BLaER1 (cell line): Measurements from ENCODE around the gene FAM149B1.

ENCODE experiments used
- H3K27ac ChIP-seq: shearing (Covaris generic); formaldehyde crosslinking; 2 replicates; pipeline ENCODE4 v1.8.1; 2022
- H3K27me3 ChIP-seq: shearing (Covaris generic); formaldehyde crosslinking; 2 replicates; pipeline ENCODE4 v1.8.1; 2022
- H3K36me3 ChIP-seq: shearing (Covaris generic); formaldehyde crosslinking; 2 replicates; pipeline ENCODE4 v1.8.1; 2022
- H3K4me1 ChIP-seq: shearing (Covaris generic); formaldehyde crosslinking; 2 replicates; pipeline ENCODE4 v1.8.1; 2022
- H3K4me2 ChIP-seq: shearing (Covaris generic); formaldehyde crosslinking; 2 replicates; pipeline ENCODE4 v1.8.1; 2022
- H3K4me3 ChIP-seq: shearing (Covaris generic); formaldehyde crosslinking; 2 replicates; pipeline ENCODE4 v1.8.1; 2022
- H3K9ac ChIP-seq: shearing (Covaris generic); formaldehyde crosslinking; 2 replicates; pipeline ENCODE4 v1.8.1; 2022
- H3K9me3 ChIP-seq: shearing (Covaris generic); formaldehyde crosslinking; 2 replicates; pipeline ENCODE4 v1.8.1; 2022
- H4K20me1 ChIP-seq: shearing (Covaris generic); formaldehyde crosslinking; 2 replicates; pipeline ENCODE4 v1.8.1; 2022
- Cebpa-rat ChIP-seq: shearing (Covaris generic); IDR thresholded peaks from 2 replicates; pipeline ENCODE4 v1.8.1; 2022

FAM149B1 gene

DNA sequence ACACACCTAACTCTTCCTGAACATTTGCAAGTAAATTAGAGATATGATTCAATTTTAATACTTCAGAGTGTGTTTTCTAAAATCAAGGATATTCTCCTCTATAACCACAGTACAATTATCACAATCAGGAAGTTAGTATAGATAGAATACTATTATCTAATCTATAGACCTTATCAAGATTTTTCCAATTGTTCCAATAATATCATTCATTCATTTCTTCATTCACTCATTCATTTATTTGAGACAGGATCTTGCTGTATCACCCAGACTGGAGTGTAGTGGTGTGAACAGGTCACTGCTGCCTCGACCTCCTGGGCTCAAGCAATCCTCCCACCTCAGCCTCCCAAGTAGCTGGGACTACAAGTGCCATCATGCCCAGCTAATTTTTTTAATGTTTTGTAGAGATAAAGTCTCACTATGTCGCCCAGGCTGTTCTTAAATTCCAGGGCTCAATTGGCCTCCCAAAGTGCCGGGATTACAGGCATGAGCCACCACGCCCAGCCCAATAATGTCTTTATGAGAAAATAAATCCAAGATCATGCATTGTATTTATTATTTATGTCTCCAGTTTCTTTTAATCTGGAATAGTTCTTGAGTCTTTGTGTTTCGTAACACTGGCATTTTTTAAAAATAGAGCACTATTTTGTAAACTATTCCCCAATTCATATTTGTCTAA, 95.1 kb downstream of the FAM149B1 start:
- no peak for TF ChIP-seq Cebpa-rat
- no peak overlapping the region for H3K4me3 ChIP-seq
- H3K9ac ChIP-seq: no peak overlapping the region
- H3K36me3 ChIP-seq: no peaks in the 10 kb centered on the region
- no peaks in the 10 kb centered on the region for H3K4me1 ChIP-seq
- H3K4me2 ChIP-seq: no peak overlapping the region
- H4K20me1 ChIP-seq: no peaks in the 10 kb centered on the region
- H3K9me3 ChIP-seq: peaks cover 22% of the 10 kb centered on the region
- H3K27me3 ChIP-seq: no peaks in the 10 kb centered on the region
- H3K27ac ChIP-seq: no peak overlapping the region

- H3K4me1 ChIP-seq: no peaks in the 10 kb centered on the region
- H3K27ac ChIP-seq: no peak overlapping the region
- no peak overlapping the region for H3K9ac ChIP-seq
- TF ChIP-seq Cebpa-rat: no peak
- peaks cover 16% of the 10 kb centered on the region for H3K9me3 ChIP-seq
- H3K4me3 ChIP-seq: no peak overlapping the region
- no peak overlapping the region for H3K4me2 ChIP-seq
- no peaks in the 10 kb centered on the region for H3K27me3 ChIP-seq
- no peaks in the 10 kb centered on the region for H3K36me3 ChIP-seq
- no peaks in the 10 kb centered on the region for H4K20me1 ChIP-seq
Measured at GRCh38 chr10:73263693-73264347, 95.9 kb downstream of the FAM149B1 start.

DNA sequence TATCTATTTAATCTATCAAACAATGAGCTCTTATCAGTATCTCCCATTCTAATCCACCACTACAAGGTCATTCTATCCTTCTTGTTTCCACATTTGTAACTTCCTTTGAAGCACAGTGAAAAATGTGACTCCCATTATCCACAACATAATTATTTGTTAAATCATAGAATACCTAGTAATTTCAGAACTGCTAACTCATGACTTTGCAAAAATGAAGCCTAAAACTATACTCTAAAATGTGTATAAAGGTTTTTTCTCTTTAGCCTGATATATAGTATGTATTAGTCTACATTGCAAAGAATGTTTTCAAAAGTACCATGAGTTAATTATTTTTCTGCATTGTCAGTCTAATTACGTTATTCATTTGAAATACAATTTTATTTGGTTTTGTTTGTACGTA, 96.5 kb downstream of the FAM149B1 start:
- no peak for TF ChIP-seq Cebpa-rat
- no peak overlapping the region for H3K4me2 ChIP-seq
- no peak overlapping the region for H3K9ac ChIP-seq
- H3K27me3 ChIP-seq: no peaks in the 10 kb centered on the region
- H3K4me1 ChIP-seq: no peaks in the 10 kb centered on the region
- H3K9me3 ChIP-seq: peaks cover 10% of the 10 kb centered on the region
- no peaks in the 10 kb centered on the region for H4K20me1 ChIP-seq
- no peaks in the 10 kb centered on the region for H3K36me3 ChIP-seq
- H3K4me3 ChIP-seq: no peak overlapping the region
- H3K27ac ChIP-seq: no peak overlapping the region

GRCh38 chr10:73281097-73281496, 113.2 kb downstream of the FAM149B1 start:
- Histone ChIP-seq H3K4me3 (no peak overlapping the region), H3K27me3 (no peaks in the 10 kb centered on the region), H3K36me3 (no peaks in the 10 kb centered on the region), H3K27ac (no peak overlapping the region), H3K4me1 (no peaks in the 10 kb centered on the region), H3K9ac (no peak overlapping the region), H3K4me2 (no peak overlapping the region), H3K9me3 (peaks cover 6% of the 10 kb centered on the region), H4K20me1 (no peaks in the 10 kb centered on the region)
- no peak for TF ChIP-seq Cebpa-rat

DNA sequence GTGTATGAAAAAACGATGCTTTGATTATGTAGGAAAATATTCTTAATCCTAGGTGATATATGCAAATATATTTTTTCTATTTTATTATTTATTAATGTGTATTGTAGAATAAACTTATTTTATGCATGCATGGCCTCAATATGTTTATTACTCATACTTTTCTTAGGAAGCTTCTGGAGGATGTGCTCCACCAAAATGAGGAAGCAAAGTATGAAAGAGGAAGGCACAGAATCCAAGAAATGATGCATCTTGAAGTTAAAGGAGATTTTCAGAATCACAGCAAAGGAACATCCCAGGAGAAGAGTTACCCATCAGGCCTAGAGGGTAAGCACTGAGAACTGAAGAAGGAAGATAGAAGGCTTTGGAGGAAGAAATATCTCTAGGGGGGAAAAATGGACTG, 119.5 kb downstream of the FAM149B1 start:
- peaks cover 26% of the 10 kb centered on the region for H3K9me3 ChIP-seq
- TF ChIP-seq Cebpa-rat: no peak
- no peak overlapping the region for H3K27ac ChIP-seq
- H3K4me1 ChIP-seq: no peaks in the 10 kb centered on the region
- H3K9ac ChIP-seq: no peak overlapping the region
- H3K36me3 ChIP-seq: peaks cover 5% of the 10 kb centered on the region
- no peak overlapping the region for H3K4me3 ChIP-seq
- no peaks in the 10 kb centered on the region for H4K20me1 ChIP-seq
- no peak overlapping the region for H3K4me2 ChIP-seq
- H3K27me3 ChIP-seq: no peaks in the 10 kb centered on the region

- H3K4me2 ChIP-seq: no peak overlapping the region
- no peaks in the 10 kb centered on the region for H4K20me1 ChIP-seq
- peaks cover 26% of the 10 kb centered on the region for H3K9me3 ChIP-seq
- no peak overlapping the region for H3K27ac ChIP-seq
- no peaks in the 10 kb centered on the region for H3K4me1 ChIP-seq
- H3K4me3 ChIP-seq: no peak overlapping the region
- H3K9ac ChIP-seq: no peak overlapping the region
- TF ChIP-seq Cebpa-rat: no peak
- H3K36me3 ChIP-seq: peaks cover 5% of the 10 kb centered on the region
- H3K27me3 ChIP-seq: no peaks in the 10 kb centered on the region
Measured at GRCh38 chr10:73289958-73290357, 122.0 kb downstream of the FAM149B1 start.

DNA sequence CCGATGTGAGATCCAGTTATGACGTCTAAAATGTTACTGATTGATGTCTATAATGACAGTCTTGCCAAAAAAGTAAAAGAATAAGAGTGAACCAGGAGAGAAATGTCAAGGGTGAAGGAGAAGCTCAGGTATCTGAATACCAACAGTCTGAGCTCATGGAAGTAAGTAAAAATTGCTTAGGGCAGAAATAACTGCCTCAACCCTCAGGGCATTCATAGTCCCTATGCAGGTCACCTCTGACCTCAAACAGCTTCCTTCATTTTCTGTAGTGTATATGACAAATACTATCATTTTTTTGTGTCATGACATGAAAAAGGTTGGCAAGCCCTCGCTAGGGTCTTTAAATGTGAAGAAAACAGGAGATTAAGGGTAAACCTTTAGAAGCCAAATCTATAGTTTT, 125.5 kb downstream of the FAM149B1 start:
- no peak for TF ChIP-seq Cebpa-rat
- no peaks in the 10 kb centered on the region for H3K27me3 ChIP-seq
- no peak overlapping the region for H3K4me3 ChIP-seq
- peaks cover 5% of the 10 kb centered on the region for H3K36me3 ChIP-seq
- H4K20me1 ChIP-seq: no peaks in the 10 kb centered on the region
- H3K9ac ChIP-seq: no peak overlapping the region
- H3K9me3 ChIP-seq: peaks cover 11% of the 10 kb centered on the region
- H3K4me1 ChIP-seq: no peaks in the 10 kb centered on the region
- H3K4me2 ChIP-seq: no peak overlapping the region
- H3K27ac ChIP-seq: no peak overlapping the region
